ENCODE measurements around the gene CILP2.

CILP2 gene

DNA sequence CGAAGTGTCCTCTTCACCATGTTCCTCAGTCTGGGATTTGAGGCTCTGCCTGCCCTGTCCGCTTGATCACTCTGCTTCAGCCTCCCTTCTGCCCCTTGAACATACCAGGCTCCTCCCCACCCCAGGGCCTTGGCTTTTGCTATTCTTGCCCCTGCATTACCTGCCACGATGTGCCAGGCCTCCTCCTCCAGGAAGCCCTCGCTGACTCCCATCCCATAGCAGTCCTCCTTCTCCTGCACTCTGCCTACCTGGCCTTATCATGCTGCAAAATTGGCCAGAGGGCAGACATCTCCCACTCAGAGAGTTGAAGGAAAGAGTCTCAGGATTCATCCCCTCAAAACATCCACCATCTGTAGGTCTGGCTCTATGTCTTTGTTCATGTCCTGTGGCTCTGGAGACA lies 7.2 kb upstream of the CILP2 start:
- CTCF ChIA-PET = interaction anchor here (1.0 to 3.0 kb wide), 5 partner anchors 23 to 119 kb away, joined by 3 to 38 read pairs (median 5); partner anchors contain the start of gene GMIP
- no peaks in the 10 kb centered on the region for H3K27me3 Mint-ChIP-seq
- H3K36me3 Mint-ChIP-seq = peaks cover 21% of the 10 kb centered on the region
- H3K4me1 Mint-ChIP-seq = peaks cover 11% of the 10 kb centered on the region
- no peak for DNase-seq
- H3K9me3 Mint-ChIP-seq = no peaks in the 10 kb centered on the region
- no peak overlapping the region for H3K4me3 Mint-ChIP-seq
- H3K27ac Mint-ChIP-seq = peak overlapping the region; percentile 77

- Mint-ChIP-seq H3K4me3 (no peak overlapping the region), H3K27me3 (peaks cover 12% of the 10 kb centered on the region), H3K36me3 (peaks cover 14% of the 10 kb centered on the region), H3K4me1 (peaks cover 12% of the 10 kb centered on the region), H3K9me3 (no peaks in the 10 kb centered on the region), H3K27ac (peak overlapping the region; percentile 53)
- CTCF ChIA-PET = interaction anchor here (0.7 to 3.0 kb wide), 24 partner anchors 9 to 428 kb away, joined by 3 to 38 read pairs (median 3); partner anchors contain the start of genes GMIP, NDUFA13 and TSSK6
- DNase-seq = peak; percentile 89
These were observed 5.9 kb upstream of the CILP2 start for GRCh38 chr19:19531951-19532805.

- no peak for DNase-seq
- CTCF ChIA-PET = interaction anchor here (0.7 to 3.0 kb wide), 19 partner anchors 8 to 427 kb away, joined by 3 to 38 read pairs (median 3); partner anchors contain the start of genes GMIP, NDUFA13 and TSSK6
- H3K4me1 Mint-ChIP-seq = peaks cover 16% of the 10 kb centered on the region
- H3K36me3 Mint-ChIP-seq = peaks cover 9% of the 10 kb centered on the region
- no peak overlapping the region for H3K27ac Mint-ChIP-seq
- no peaks in the 10 kb centered on the region for H3K9me3 Mint-ChIP-seq
- H3K4me3 Mint-ChIP-seq = no peak overlapping the region
- peaks cover 21% of the 10 kb centered on the region for H3K27me3 Mint-ChIP-seq
These were observed 5.0 kb upstream of the CILP2 start for GRCh38 chr19:19532806-19533701.

GRCh38 chr19:19533841-19534240 lies 4.2 kb upstream of the CILP2 start:
- DNase-seq = no peak
- Mint-ChIP-seq H3K4me1 (peaks cover 22% of the 10 kb centered on the region), H3K36me3 (peaks cover 5% of the 10 kb centered on the region), H3K9me3 (no peaks in the 10 kb centered on the region), H3K27me3 (peaks cover 29% of the 10 kb centered on the region), H3K4me3 (no peak overlapping the region), H3K27ac (no peak overlapping the region)
- CTCF ChIA-PET = no interaction called here

- Mint-ChIP-seq H3K36me3 (peaks cover 4% of the 10 kb centered on the region), H3K4me3 (no peak overlapping the region), H3K27me3 (peaks cover 38% of the 10 kb centered on the region), H3K4me1 (peaks cover 25% of the 10 kb centered on the region), H3K9me3 (no peaks in the 10 kb centered on the region), H3K27ac (no peak overlapping the region)
- CTCF ChIA-PET = interaction anchor here (0.8 to 1.1 kb wide), 2 partner anchors 20 to 109 kb away, joined by 3 to 4 read pairs; partner anchors contain the start of gene GMIP
- DNase-seq = no peak
These were observed 3.4 kb upstream of the CILP2 start for GRCh38 chr19:19534556-19535265.

DNA sequence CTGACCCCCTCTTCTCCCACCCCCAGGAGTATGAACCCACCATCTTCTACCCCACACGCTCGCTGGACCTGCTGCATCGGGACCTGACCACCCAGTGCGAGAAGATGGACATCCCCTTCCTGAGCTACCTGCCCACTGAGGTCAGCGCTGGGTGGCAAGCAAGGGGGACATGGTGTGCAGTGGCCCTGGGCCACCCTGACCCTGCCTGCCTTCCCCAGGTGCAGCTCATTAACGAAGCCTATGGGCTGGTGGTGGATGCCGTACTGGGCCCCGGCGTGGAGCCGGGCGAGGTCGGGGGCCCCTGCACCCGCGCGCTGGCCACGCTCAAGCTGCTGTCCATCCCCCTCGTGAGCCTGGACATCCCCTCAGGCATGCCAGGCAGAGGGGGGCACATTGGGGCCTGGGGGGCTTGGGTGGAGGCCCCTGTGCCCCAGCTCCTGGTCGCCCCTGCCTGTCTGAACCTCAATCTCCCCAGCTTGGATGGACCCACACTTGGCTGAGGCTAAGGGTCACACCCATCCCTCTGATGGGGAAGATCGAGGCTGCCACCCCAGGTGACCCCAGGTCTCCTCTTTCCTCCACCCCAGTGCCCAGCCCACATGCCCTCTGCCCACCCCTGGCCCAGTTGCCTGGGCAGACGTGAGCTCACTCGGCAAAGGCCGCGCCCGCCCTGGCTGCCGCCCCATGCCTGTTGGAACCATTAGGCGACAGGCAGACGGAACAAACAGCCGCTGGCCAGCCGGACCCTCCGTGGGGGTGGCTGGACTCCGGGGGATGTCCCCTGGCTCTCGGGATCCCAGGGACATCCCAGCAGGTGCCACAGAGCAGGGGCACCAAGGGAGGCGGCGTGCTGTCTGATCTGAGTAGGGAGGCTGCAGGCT lies 2.5 kb upstream of the CILP2 start:
- no peak for DNase-seq
- CTCF ChIA-PET = interaction anchor here (0.8 to 1.1 kb wide), 3 partner anchors 10 to 108 kb away, joined by 3 to 4 read pairs (median 3); partner anchors contain the start of gene GMIP
- no peaks in the 10 kb centered on the region for H3K9me3 Mint-ChIP-seq
- peaks cover 26% of the 10 kb centered on the region for H3K4me1 Mint-ChIP-seq
- peaks cover 4% of the 10 kb centered on the region for H3K36me3 Mint-ChIP-seq
- no peak overlapping the region for H3K27ac Mint-ChIP-seq
- H3K4me3 Mint-ChIP-seq = no peak overlapping the region
- H3K27me3 Mint-ChIP-seq = peaks cover 46% of the 10 kb centered on the region

- no peaks in the 10 kb centered on the region for H3K36me3 Mint-ChIP-seq
- H3K4me3 Mint-ChIP-seq = no peak overlapping the region
- peak overlapping the region; percentile 49 for H3K27ac Mint-ChIP-seq
- no peak for DNase-seq
- CTCF ChIA-PET = no interaction called here
- H3K4me1 Mint-ChIP-seq = peaks cover 37% of the 10 kb centered on the region
- H3K9me3 Mint-ChIP-seq = no peaks in the 10 kb centered on the region
- H3K27me3 Mint-ChIP-seq = peaks cover 63% of the 10 kb centered on the region
These were observed 703 bp upstream of the CILP2 start for GRCh38 chr19:19537075-19538048.

- CTCF ChIA-PET = interaction anchor here (1.2 kb wide), 1 partner anchor 16 kb away, joined by 6 read pairs; no protein-coding TSS in a partner anchor
- Mint-ChIP-seq H3K27ac (no peak overlapping the region), H3K4me1 (peaks cover 37% of the 10 kb centered on the region), H3K4me3 (no peak overlapping the region), H3K36me3 (no peaks in the 10 kb centered on the region), H3K27me3 (peaks cover 74% of the 10 kb centered on the region), H3K9me3 (no peaks in the 10 kb centered on the region)
- no peak for DNase-seq
These were observed 711 bp downstream of the CILP2 start for GRCh38 chr19:19538785-19539166.

DNA sequence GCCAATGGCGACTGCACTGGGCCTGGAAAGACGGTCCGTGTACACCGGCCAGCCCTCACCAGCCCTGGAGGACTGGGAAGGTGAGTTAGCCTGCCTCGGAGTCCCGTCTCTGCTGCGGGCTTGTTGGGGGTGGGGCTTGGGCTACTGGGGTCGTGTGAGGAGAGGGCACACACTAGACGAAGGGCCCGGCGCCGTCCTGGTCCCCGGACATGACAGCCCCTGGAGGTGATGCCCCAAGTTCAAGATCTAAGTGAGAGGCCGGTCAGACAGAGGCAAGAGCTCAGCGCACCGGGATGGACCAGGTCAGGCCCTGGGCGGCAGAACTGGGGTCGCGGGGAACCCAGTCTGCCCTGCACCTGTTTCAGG lies 1.6 kb downstream of the CILP2 start:
- H3K9me3 Mint-ChIP-seq = no peaks in the 10 kb centered on the region
- DNase-seq = no peak
- no peaks in the 10 kb centered on the region for H3K36me3 Mint-ChIP-seq
- no peak overlapping the region for H3K4me3 Mint-ChIP-seq
- peaks cover 76% of the 10 kb centered on the region for H3K27me3 Mint-ChIP-seq
- H3K4me1 Mint-ChIP-seq = peaks cover 37% of the 10 kb centered on the region
- no peak overlapping the region for H3K27ac Mint-ChIP-seq
- CTCF ChIA-PET = interaction anchor here (1.2 kb wide), 1 partner anchor 15 kb away, joined by 6 read pairs; no protein-coding TSS in a partner anchor

DNA sequence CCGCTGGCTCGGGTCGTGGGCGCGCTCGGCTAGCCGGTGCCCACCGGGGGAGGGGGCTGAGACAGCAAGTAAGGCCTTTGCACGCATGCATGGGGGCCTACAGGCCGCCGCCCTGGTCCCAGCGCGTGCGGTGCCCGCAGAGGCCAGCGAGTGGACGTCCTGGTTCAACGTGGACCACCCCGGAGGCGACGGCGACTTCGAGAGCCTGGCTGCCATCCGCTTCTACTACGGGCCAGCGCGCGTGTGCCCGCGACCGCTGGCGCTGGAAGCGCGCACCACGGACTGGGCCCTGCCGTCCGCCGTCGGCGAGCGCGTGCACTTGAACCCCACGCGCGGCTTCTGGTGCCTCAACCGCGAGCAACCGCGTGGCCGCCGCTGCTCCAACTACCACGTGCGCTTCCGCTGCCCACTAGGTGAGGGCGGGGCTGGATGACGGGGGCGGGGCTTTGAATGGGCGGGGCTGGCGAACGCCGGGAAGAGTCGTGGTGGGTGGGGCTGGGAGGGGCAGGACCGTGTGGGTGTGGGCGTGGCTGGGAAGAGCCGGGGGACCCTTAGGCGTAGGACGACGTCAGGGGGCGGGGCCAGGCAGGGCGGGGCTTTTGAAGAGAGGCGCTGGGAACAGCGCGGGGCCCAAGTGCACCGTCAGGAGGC lies 2.1 kb downstream of the CILP2 start:
- Mint-ChIP-seq H3K27ac (no peak overlapping the region), H3K36me3 (no peaks in the 10 kb centered on the region), H3K4me1 (peaks cover 37% of the 10 kb centered on the region), H3K9me3 (no peaks in the 10 kb centered on the region), H3K27me3 (peaks cover 76% of the 10 kb centered on the region), H3K4me3 (peak overlapping the region; percentile 52)
- peak; percentile 72 for DNase-seq
- CTCF ChIA-PET = interaction anchor here (1.6 kb wide), 1 partner anchor 14 kb away, joined by 9 read pairs; no protein-coding TSS in a partner anchor

DNA sequence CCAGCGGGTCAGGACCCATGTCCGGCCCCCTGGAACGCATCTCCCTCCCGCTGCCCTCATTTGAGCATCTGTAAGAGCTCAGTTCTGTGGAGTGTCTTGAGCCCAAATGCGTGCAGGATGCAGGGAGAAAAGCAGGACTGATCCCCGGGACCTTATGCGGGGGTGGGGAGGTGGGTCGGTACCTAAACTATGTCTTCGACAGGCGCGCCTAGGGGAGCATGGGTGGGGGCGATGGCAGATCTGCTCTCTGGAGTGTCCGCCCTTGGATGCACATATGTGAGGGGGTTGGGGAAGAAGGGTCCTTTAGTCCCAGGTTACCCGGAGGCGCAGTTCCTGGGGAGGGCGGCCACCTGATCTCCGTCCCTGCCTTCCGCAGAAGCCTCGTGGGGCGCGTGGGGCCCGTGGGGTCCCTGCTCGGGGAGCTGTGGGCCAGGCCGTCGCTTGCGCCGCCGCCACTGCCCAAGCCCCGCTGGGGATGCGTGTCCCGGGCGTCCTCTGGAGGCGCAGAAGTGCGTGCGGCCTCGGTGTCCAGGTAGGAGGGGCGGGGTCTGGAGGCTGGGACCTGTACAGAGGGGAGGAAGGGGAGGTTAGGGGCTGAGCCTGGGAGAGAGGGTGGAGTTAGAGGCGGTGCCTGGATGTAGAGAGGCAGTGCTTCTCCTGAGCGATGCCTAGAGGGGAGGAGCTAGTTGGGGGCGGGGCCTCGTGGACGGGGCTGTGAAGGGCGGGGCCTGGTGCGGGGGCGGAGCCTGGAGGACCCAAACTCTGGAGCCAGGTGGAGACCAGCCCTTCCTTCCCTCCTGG lies 2.9 kb downstream of the CILP2 start:
- CTCF ChIA-PET = interaction anchor here (0.9 to 1.6 kb wide), 4 partner anchors 9 to 104 kb away, joined by 3 to 9 read pairs (median 4); no protein-coding TSS in a partner anchor
- Mint-ChIP-seq H3K27me3 (peaks cover 76% of the 10 kb centered on the region), H3K4me1 (peaks cover 37% of the 10 kb centered on the region), H3K9me3 (no peaks in the 10 kb centered on the region), H3K4me3 (peak overlapping the region; percentile 58), H3K27ac (no peak overlapping the region), H3K36me3 (no peaks in the 10 kb centered on the region)
- DNase-seq = peak; percentile 83
